Endothelial cell of umbilical vein (primary cell): ENCODE results near the gene TUBD1. TPM values are rescaled to one million over a fixed set of nuclear protein-coding genes. Genes with fewer than 3 reads are reported as not detected.

Experiments used
- BruUV-seq: library from RNA; stranded (reverse); fragments of 400-500 nt; replicated peaks from 2 replicates; lab custom pipeline; 2021; lab: Mats Ljungman, UMichigan
- CTCF ChIA-PET: fragments of 300-600, 350-600 bp; sonication (Branson Sonifier 250); formaldehyde crosslinking; loops from one replicate; lab custom pipeline; 2021; ENCODE audit warnings: antibody characterized with exemption, inconsistent platforms; lab: Charles Lee
- POLR2A ChIA-PET: fragments of 300-600, 350-600 bp; sonication (Branson Sonifier 250); formaldehyde crosslinking; loops from one replicate; lab custom pipeline; 2021; ENCODE audit warnings: antibody characterized with exemption, inconsistent platforms; lab: Charles Lee
- DNase-seq: peaks from one replicate; pipeline ENCODE4 v3.0.0-alpha.2; 2011; ENCODE audit warnings: low read depth, low spot score
- FAIRE-seq: peaks from 2 replicates; lab custom pipeline; 2011; peaks lifted over from hg19 to GRCh38; lab: Jason Lieb, UNC
- H2AFZ ChIP-seq: 2 replicates; pipeline ENCODE4 v1.6.0; 2012; ENCODE audit warnings: low read depth, low read length, control low read depth, inconsistent platforms
- H3K27ac ChIP-seq: 2 replicates; pipeline ENCODE4 v1.5.1; 2011; ENCODE audit warnings: low read depth, mild to moderate bottlenecking, control low read depth, low read length, moderate library complexity; ENCODE audit not compliant: insufficient read depth
- H3K27me3 ChIP-seq, 2 experiments: 2 replicates each; pipeline versions ENCODE4 v1.6.0 to v1.6.1; 2011; ENCODE audit warnings: low read length in 2 of 2, mixed read lengths in 1 of 2; ENCODE audit not compliant: control insufficient read depth in 2 of 2, insufficient read depth in 2 of 2
- H3K36me3 ChIP-seq, 2 experiments: 2 replicates in 1 of 2; 3 replicates in 1 of 2; pipeline ENCODE4 v1.5.1; 2011; ENCODE audit warnings: low read length in 2 of 2, mild to moderate bottlenecking in 1 of 2, moderate library complexity in 1 of 2; ENCODE audit not compliant: control insufficient read depth in 2 of 2, insufficient read depth in 2 of 2; ENCODE audit errors: extremely low read depth in 1 of 2
- H3K4me1 ChIP-seq: 3 replicates; pipeline ENCODE4 v1.5.1; 2011; ENCODE audit warnings: mild to moderate bottlenecking, low read length; ENCODE audit not compliant: control insufficient read depth, insufficient read depth; ENCODE audit errors: extremely low read depth
- H3K4me2 ChIP-seq: 2 replicates; pipeline ENCODE4 v1.6.1; 2011; ENCODE audit warnings: low read length, control low read depth, mixed read lengths; ENCODE audit not compliant: insufficient read depth
- H3K4me3 ChIP-seq, 3 experiments: fragments of 200-600 bp in 1 of 3; sonication (generic), shearing (Covaris generic) in 1 of 3; replicated peaks in 1 of 3; 2 replicates each; pipeline ENCODE4 v1.5.1; 2011 to 2016; ENCODE audit warnings: control low read depth in 3 of 3, low read length in 3 of 3, mild to moderate bottlenecking in 2 of 3, inconsistent platforms in 1 of 3, low read depth in 1 of 3, moderate library complexity in 1 of 3; ENCODE audit not compliant: insufficient read depth in 1 of 3
- H3K79me2 ChIP-seq: 2 replicates; pipeline ENCODE4 v1.6.0; 2012; ENCODE audit warnings: low read length, inconsistent platforms; ENCODE audit not compliant: control insufficient read depth, insufficient read depth
- H3K9ac ChIP-seq: replicated peaks from 2 replicates; pipeline ENCODE3; 2011; ENCODE audit warnings: low read length, control low read depth; ENCODE audit not compliant: insufficient read depth; ENCODE audit errors: extremely low read depth
- H3K9me1 ChIP-seq: replicated peaks from 3 replicates; pipeline ENCODE4 v1.6.0; 2011; ENCODE audit warnings: mild to moderate bottlenecking, low read length; ENCODE audit not compliant: control insufficient read depth, insufficient read depth; ENCODE audit errors: extremely low read depth
- H3K9me3 ChIP-seq: replicated peaks from 2 replicates; pipeline ENCODE4 v1.5.1; 2012; ENCODE audit warnings: low read length, inconsistent platforms; ENCODE audit not compliant: control insufficient read depth, insufficient read depth
- H4K20me1 ChIP-seq: replicated peaks from 2 replicates; pipeline ENCODE3; 2011; ENCODE audit warnings: mild to moderate bottlenecking, low read length; ENCODE audit not compliant: control insufficient read depth, insufficient read depth; ENCODE audit errors: extremely low read depth
- CTCF ChIP-seq, 2 donors: IDR thresholded peaks; 1 replicate in 1 of 2; 2 replicates in 1 of 2; pipeline ENCODE4 v1.5.1; 2011; ENCODE audit warnings: low read length in 2 of 2, mild to moderate bottlenecking in 2 of 2, moderate library complexity in 2 of 2, control low read depth in 1 of 2, inconsistent platforms in 1 of 2, low read depth in 1 of 2; ENCODE audit not compliant: insufficient read depth in 1 of 2; ENCODE audit errors: extremely low read depth in 1 of 2
- EZH2 ChIP-seq: IDR thresholded peaks from 2 replicates; pipeline ENCODE4 v1.6.1; 2012; ENCODE audit warnings: borderline replicate concordance, low read depth, mild to moderate bottlenecking, moderate library complexity, low read length, inconsistent platforms; ENCODE audit not compliant: severe bottlenecking
- FOS ChIP-seq: IDR thresholded peaks from 2 replicates; pipeline ENCODE4 v1.6.1; 2011; ENCODE audit warnings: mild to moderate bottlenecking, low read length, moderate library complexity, borderline replicate concordance; ENCODE audit not compliant: insufficient read depth
- GATA2 ChIP-seq: IDR thresholded peaks from 2 replicates; pipeline ENCODE4 v1.7.0; 2011; ENCODE audit warnings: low read depth, mild to moderate bottlenecking, moderate library complexity, mixed read lengths, low read length; ENCODE audit not compliant: insufficient read length, insufficient read depth
- JUN ChIP-seq: IDR thresholded peaks from 2 replicates; pipeline ENCODE4 v1.6.1; 2011; ENCODE audit warnings: borderline replicate concordance, low read depth; ENCODE audit not compliant: insufficient read length, insufficient read depth
- MAX ChIP-seq: IDR thresholded peaks from 2 replicates; pipeline ENCODE4 v1.6.1; 2011; ENCODE audit not compliant: insufficient read depth, insufficient read length
- MYC ChIP-seq: IDR thresholded peaks from one replicate; pipeline ENCODE4 v1.6.1; 2011; ENCODE audit warnings: mild to moderate bottlenecking, low read depth, low read length
- POLR2A ChIP-seq: IDR thresholded peaks from 2 replicates; pipeline ENCODE4 v1.6.1; 2012; ENCODE audit warnings: low read depth, mild to moderate bottlenecking, control low read depth, low read length
- POLR2AphosphoS5 ChIP-seq: IDR thresholded peaks from 2 replicates; pipeline ENCODE4 v1.6.1; 2012; ENCODE audit warnings: low read depth, mild to moderate bottlenecking, control low read depth, low read length, moderate library complexity; ENCODE audit not compliant: insufficient read depth
- dilution Hi-C: fragments of 300-500 bp; cut with MboI; formaldehyde crosslinking; loops from one replicate; pipeline ENCODE4 v1.15.0; 2019; ENCODE audit warnings: low sequenced_read_pairs; ENCODE audit not compliant: extremely low pct_ligation_motif_present
- intact Hi-C: fragments of 100-400 bp; cut with micrococcal nuclease; formaldehyde crosslinking; loops from one replicate; pipeline ENCODE4 v1.10.0; 2022
- polyA plus RNA-seq, 4 experiments: library from polyadenylated mRNA; depleted of rRNA in 3 of 4; stranded (reverse) in 3 of 4; unstranded in 1 of 4; fragments of >200 nt; gene quantifications; 2 replicates each; pipeline versions ENCODE4 v1.2.1 to v1.2.3, GENCODE V29; 2011 to 2012; ENCODE audit warnings: missing spikeins in 1 of 4
- total RNA-seq: library from RNA; stranded (reverse); gene quantifications from 2 replicates; pipeline ENCODE4 v1.2.3, GENCODE V29; 2021

Gene TUBD1
- total and polyA plus RNA-seq, 2 donors (not counting 3 experiments of a cell fraction or from before 2014, with no cell fraction given), result 4.9 to 11.3 TPM

GRCh38 chr17:59872351-59872750 lies 20.4 kb downstream of the TUBD1 start:
- dilution Hi-C loops, result loop anchor here (10.0 kb wide), 1 partner anchor 128 kb away; no protein-coding TSS in a partner anchor
- TF ChIP-seq CTCF (IDR thresholded peaks at IDR 0.05; ENCODE audit: extremely low read depth in 1 of 2, insufficient read depth in 1 of 2, low read depth in 1 of 2, low read length in 2 of 2) (no peak), EZH2 (no peak), POLR2A (no peak), GATA2 (no peak), POLR2AphosphoS5 (no peak), FOS (no peak), MAX (no peak), MYC (no peak), JUN (no peak)
- ChIA-PET CTCF (interaction anchor here (1.1 to 1.5 kb wide), 3 partner anchors 13 to 126 kb away, joined by 3 to 6 read pairs (median 3); partner anchors contain the start of genes RPS6KB1 and TUBD1), POLR2A (no interaction called here)
- H3K4me1 ChIP-seq, result no peaks in the 10 kb centered on the region
- H3K4me3 ChIP-seq, result no peak overlapping the region
- intact Hi-C loops, result no loop called here
- H3K4me2 ChIP-seq, result no peak overlapping the region
- no TSS peak for BruUV-seq
- H3K27me3 ChIP-seq, result no peaks in the 10 kb centered on the region
- no peak overlapping the region for H3K27ac ChIP-seq
- FAIRE-seq, result no peak
- H4K20me1 ChIP-seq, result no peaks in the 10 kb centered on the region
- H2AFZ ChIP-seq, result no peak overlapping the region
- no peak overlapping the region for H3K9ac ChIP-seq
- peaks cover 0 to 2% of the 10 kb centered on the region in 2 experiments for H3K36me3 ChIP-seq
- H3K79me2 ChIP-seq, result no peaks in the 10 kb centered on the region
- no peaks in the 10 kb centered on the region for H3K9me3 ChIP-seq
- no peak for DNase-seq
- H3K9me1 ChIP-seq, result no peaks in the 10 kb centered on the region
